NOMO-1 (cell line): ENCODE results near the gene TNFRSF4.
"Not testable (repeated sequence)": the region's sequence is repeated elsewhere in the genome, so short reads cannot be mapped to it uniquely, and the experiment has no call there.

Source experiments
- DNase-seq, 2 experiments: peaks; one replicate each; lab custom pipeline; 2025; ENCODE audit not compliant: unreplicated experiment in 2 of 2; lab: John Stamatoyannopoulos, UW

The TNFRSF4 gene

GRCh38 chr1:1183833-1184775 is 29.8 kb downstream of the TNFRSF4 start:
- DNase-seq = no peak

- no peak for DNase-seq
Observed at GRCh38 chr1:1183221-1183747, 30.7 kb downstream of the TNFRSF4 start.

GRCh38 chr1:1182491-1183220 is 31.3 kb downstream of the TNFRSF4 start:
- no peak for DNase-seq

- no peak for DNase-seq
Observed at GRCh38 chr1:1181938-1182410, 32.0 kb downstream of the TNFRSF4 start.

GRCh38 chr1:1181129-1181937 is 32.6 kb downstream of the TNFRSF4 start:
- no peak for DNase-seq

GRCh38 chr1:1179983-1180861 is 33.7 kb downstream of the TNFRSF4 start:
- DNase-seq = no peak

- DNase-seq = no peak
Observed at GRCh38 chr1:1179346-1179982, 34.5 kb downstream of the TNFRSF4 start.

GRCh38 chr1:1178794-1179331 is 35.1 kb downstream of the TNFRSF4 start:
- DNase-seq = no peak

- DNase-seq = no peak
Observed at GRCh38 chr1:1177452-1178206, 36.3 kb downstream of the TNFRSF4 start.

GRCh38 chr1:1176931-1177330 is 37.0 kb downstream of the TNFRSF4 start:
- DNase-seq = no peak

GRCh38 chr1:1176063-1176761 is 37.7 kb downstream of the TNFRSF4 start:
- DNase-seq = not testable (repeated sequence)

GRCh38 chr1:1175221-1176062 is 38.5 kb downstream of the TNFRSF4 start:
- DNase-seq = no peak

GRCh38 chr1:1173793-1174415 is 40.0 kb downstream of the TNFRSF4 start, which contains the start of gene TTLL10:
Gene TTLL10 (plus strand): TSS chr1:1173880. CDS start chr1:1179216, 5,336 bp downstream.
- DNase-seq = no peak

- no peak for DNase-seq
Observed at GRCh38 chr1:1173061-1173792, 40.7 kb downstream of the TNFRSF4 start.

GRCh38 chr1:1171546-1172340 is 42.2 kb downstream of the TNFRSF4 start:
- no peak for DNase-seq
